ENCODE results near the gene MOSPD3. TPM values are rescaled to one million over a fixed set of nuclear protein-coding genes. Genes with fewer than 3 reads are reported as not detected.
A peak's percentile ranks its signal among the peaks of the same experiment; 100 is the strongest.

Gene MOSPD3
- total and polyA plus RNA-seq, 10 of the 15 experiments (the other 5 are each of a cell fraction or from before 2014, with no cell fraction given), result 0.61 to 13.6 (median 4.1) TPM

DNA sequence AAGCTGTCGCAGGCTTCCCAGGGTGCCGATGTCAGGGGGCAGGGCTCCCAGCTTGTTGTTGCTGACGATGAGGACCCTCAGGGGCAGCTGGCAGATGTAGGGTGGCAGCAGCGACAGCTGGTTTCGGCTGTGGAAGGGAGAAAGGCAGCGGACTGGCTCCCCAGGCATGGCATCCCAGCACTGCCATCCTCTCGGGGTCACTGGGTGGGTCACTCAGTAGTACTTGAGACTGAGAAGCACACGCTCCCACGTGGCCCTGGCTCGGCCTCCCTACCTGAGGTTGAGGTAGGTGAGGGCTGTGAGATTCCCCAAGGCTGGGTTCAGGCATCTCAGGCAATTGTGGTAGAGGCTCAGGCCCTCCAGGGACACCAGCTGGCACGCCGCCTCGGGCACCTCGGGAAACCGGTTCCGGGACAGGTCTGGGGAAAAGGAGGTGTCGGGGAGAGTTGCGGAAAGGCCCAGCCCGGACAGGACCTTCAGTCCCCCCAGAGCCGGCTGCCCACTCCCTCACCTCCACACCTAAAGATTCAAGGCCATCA, 30.2 kb upstream of the MOSPD3 start:
- CTCF ChIA-PET, result interaction anchor here (11.6 kb wide), 1 partner anchor 18 kb away, joined by 190 read pairs; no protein-coding TSS in a partner anchor
- Histone ChIP-seq H3K27ac (ENCODE audit: control insufficient read depth, insufficient read depth) (no peak overlapping the region), H3K36me3 (ENCODE audit: control insufficient read depth in 2 of 2, insufficient read depth in 2 of 2, low read length in 1 of 2) (peaks cover 11 to 13% of the 10 kb centered on the region in 2 experiments), H3K4me1 (ENCODE audit: control insufficient read depth, insufficient read depth, low read length) (peaks cover 24% of the 10 kb centered on the region), H3K79me2 (ENCODE audit: control insufficient read depth, insufficient read depth, low read length) (peaks cover 32% of the 10 kb centered on the region), H3K27me3 (replicated peaks in 1 of 2; ENCODE audit: control insufficient read depth in 2 of 2, insufficient read depth in 2 of 2, low read length in 1 of 2) (no peaks in the 10 kb centered on the region), H3K4me2 (ENCODE audit: control insufficient read depth, insufficient read depth) (no peak overlapping the region), H4K20me1 (ENCODE audit: control insufficient read depth, insufficient read depth) (no peaks in the 10 kb centered on the region), H3K9me3 (replicated peaks; ENCODE audit: control insufficient read depth, insufficient read depth, low read length) (no peaks in the 10 kb centered on the region), H2AFZ (ENCODE audit: control insufficient read depth, low read depth, low read length) (no peak overlapping the region), H3K4me3 (no peak overlapping the region), H3K9ac (ENCODE audit: control insufficient read depth, insufficient read depth, low read length) (no peak overlapping the region)
- ATAC-seq (no peak), FAIRE-seq (no peak), DNase-seq (ENCODE audit: low read depth, low spot score) (no peak)
- in situ Hi-C loops (cut with MboI) (no loop called here), intact Hi-C loops (cut with micrococcal nuclease; ENCODE audit: unreplicated experiment) (no loop called here)
- POLR2A ChIA-PET, result no interaction called here
- 98% methylated on average over 20 of the region's 20 CpGs for WGBS (ENCODE audit: insufficient coverage, insufficient replicate concordance, low lambda C conversion rate, missing lambda C conversion rate)
- TF ChIP-seq KAT2A (conservative IDR thresholded peaks at IDR 0.05; ENCODE audit: control insufficient read depth, low read depth, low read length), result no peak
- SMC1A ChIA-PET (ENCODE audit: uncharacterized antibody, unreplicated experiment), result no interaction called here
- RAD21 ChIA-PET (ENCODE audit: unreplicated experiment), result interaction anchor here (0.6 kb wide), 1 partner anchor 103 kb away, joined by 5 read pairs; no protein-coding TSS in a partner anchor
- no TSS peak for BruUV-seq (replicated peaks)

DNA sequence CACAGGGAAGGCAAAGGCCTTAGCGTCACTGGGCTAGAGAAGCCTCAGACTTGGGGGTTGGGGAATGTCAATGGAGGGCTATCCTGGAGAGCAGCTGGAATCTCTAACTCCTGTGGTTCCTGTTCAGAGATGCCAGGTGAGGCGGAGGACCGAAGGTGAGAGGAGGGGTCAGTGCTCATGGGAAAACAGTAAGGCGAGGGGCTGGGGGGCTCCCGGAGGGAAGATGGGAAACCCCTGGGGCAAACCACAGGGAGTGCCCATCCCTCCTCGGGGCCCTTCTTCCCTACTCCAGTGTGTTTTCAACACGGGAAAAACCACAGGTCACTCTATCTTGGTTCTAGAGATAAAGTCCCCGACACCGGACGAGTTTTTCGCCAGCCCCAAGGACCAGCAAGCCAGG, 29.7 kb upstream of the MOSPD3 start:
- Histone ChIP-seq H3K9ac (ENCODE audit: control insufficient read depth, insufficient read depth, low read length) (peak overlapping the region; percentile 85; the same call in 1 of the 2 replicates), H3K4me2 (ENCODE audit: control insufficient read depth, insufficient read depth) (peak overlapping the region; percentile 98)
- no TSS peak for BruUV-seq (replicated peaks)
- TF ChIP-seq, protein P1, sequence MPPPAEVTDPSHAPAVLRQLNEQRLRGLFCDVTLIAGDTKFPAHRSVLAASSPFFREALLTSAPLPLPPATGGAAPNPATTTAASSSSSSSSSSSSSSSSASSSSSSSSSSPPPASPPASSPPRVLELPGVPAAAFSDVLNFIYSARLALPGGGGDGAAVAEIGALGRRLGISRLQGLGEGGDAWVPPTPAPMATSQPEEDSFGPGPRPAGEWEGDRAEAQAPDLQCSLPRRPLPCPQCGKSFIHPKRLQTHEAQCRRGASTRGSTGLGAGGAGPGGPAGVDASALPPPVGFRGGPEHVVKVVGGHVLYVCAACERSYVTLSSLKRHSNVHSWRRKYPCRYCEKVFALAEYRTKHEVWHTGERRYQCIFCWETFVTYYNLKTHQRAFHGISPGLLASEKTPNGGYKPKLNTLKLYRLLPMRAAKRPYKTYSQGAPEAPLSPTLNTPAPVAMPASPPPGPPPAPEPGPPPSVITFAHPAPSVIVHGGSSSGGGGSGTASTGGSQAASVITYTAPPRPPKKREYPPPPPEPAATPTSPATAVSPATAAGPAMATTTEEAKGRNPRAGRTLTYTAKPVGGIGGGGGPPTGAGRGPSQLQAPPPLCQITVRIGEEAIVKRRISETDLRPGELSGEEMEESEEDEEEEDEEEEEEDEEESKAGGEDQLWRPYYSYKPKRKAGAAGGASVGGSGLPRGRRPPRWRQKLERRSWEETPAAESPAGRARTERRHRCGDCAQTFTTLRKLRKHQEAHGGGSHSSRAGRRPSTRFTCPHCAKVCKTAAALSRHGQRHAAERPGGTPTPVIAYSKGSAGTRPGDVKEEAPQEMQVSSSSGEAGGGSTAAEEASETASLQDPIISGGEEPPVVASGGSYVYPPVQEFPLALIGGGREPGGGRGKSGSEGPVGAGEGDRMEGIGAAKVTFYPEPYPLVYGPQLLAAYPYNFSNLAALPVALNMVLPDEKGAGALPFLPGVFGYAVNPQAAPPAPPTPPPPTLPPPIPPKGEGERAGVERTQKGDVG (CRISPR knock-in tag; IDR thresholded peaks at IDR 0.05), result no peak
- TF ChIP-seq NR2C2 (IDR thresholded peaks at IDR 0.05; ENCODE audit: borderline replicate concordance, control insufficient read depth, insufficient read length, low read depth) (no peak), MEF2B (IDR thresholded peaks at IDR 0.05; ENCODE audit: partially characterized antibody, poor library complexity, severe bottlenecking) (no peak), RFX5 (IDR thresholded peaks at IDR 0.05; ENCODE audit: low read depth, low read length) (no peak)
- TF ChIP-seq, protein P2, sequence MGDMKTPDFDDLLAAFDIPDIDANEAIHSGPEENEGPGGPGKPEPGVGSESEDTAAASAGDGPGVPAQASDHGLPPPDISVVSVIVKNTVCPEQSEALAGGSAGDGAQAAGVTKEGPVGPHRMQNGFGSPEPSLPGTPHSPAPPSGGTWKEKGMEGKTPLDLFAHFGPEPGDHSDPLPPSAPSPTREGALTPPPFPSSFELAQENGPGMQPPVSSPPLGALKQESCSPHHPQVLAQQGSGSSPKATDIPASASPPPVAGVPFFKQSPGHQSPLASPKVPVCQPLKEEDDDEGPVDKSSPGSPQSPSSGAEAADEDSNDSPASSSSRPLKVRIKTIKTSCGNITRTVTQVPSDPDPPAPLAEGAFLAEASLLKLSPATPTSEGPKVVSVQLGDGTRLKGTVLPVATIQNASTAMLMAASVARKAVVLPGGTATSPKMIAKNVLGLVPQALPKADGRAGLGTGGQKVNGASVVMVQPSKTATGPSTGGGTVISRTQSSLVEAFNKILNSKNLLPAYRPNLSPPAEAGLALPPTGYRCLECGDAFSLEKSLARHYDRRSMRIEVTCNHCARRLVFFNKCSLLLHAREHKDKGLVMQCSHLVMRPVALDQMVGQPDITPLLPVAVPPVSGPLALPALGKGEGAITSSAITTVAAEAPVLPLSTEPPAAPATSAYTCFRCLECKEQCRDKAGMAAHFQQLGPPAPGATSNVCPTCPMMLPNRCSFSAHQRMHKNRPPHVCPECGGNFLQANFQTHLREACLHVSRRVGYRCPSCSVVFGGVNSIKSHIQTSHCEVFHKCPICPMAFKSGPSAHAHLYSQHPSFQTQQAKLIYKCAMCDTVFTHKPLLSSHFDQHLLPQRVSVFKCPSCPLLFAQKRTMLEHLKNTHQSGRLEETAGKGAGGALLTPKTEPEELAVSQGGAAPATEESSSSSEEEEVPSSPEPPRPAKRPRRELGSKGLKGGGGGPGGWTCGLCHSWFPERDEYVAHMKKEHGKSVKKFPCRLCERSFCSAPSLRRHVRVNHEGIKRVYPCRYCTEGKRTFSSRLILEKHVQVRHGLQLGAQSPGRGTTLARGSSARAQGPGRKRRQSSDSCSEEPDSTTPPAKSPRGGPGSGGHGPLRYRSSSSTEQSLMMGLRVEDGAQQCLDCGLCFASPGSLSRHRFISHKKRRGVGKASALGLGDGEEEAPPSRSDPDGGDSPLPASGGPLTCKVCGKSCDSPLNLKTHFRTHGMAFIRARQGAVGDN (IDR thresholded peaks at IDR 0.05), result no peak

More for the DNA sequence above, 29.7 kb upstream of the MOSPD3 start:
- FAIRE-seq (no peak), DNase-seq (ENCODE audit: low read depth, low spot score) (no peak), ATAC-seq (no peak)
- Histone ChIP-seq H3K27ac (ENCODE audit: control insufficient read depth, insufficient read depth) (peak overlapping the region; percentile 90; the same call in 1 of the 2 replicates), H3K27me3 (replicated peaks in 1 of 2; ENCODE audit: control insufficient read depth in 2 of 2, insufficient read depth in 2 of 2, low read length in 1 of 2) (no peaks in the 10 kb centered on the region), H4K20me1 (ENCODE audit: control insufficient read depth, insufficient read depth) (no peaks in the 10 kb centered on the region), H3K79me2 (ENCODE audit: control insufficient read depth, insufficient read depth, low read length) (peaks cover 32% of the 10 kb centered on the region), H3K9me3 (replicated peaks; ENCODE audit: control insufficient read depth, insufficient read depth, low read length) (no peaks in the 10 kb centered on the region), H3K4me3 (peak overlapping the region; percentile 83; the same call in 1 of the 2 replicates), H3K36me3 (ENCODE audit: control insufficient read depth in 2 of 2, insufficient read depth in 2 of 2, low read length in 1 of 2) (peaks cover 10 to 11% of the 10 kb centered on the region in 2 experiments), H3K4me1 (ENCODE audit: control insufficient read depth, insufficient read depth, low read length) (peaks cover 24% of the 10 kb centered on the region), H2AFZ (ENCODE audit: control insufficient read depth, low read depth, low read length) (no peak overlapping the region)
- WGBS (ENCODE audit: insufficient coverage, insufficient replicate concordance, low lambda C conversion rate, missing lambda C conversion rate), result 90% methylated on average over 10 of the region's 11 CpGs
- intact Hi-C loops (cut with micrococcal nuclease; ENCODE audit: unreplicated experiment), result no loop called here
- SMC1A ChIA-PET (ENCODE audit: uncharacterized antibody, unreplicated experiment), result interaction anchor here (1.0 to 4.6 kb wide), 3 partner anchors 17 to 108 kb away, joined by 3 to 19 read pairs (median 4); no protein-coding TSS in a partner anchor
- RAD21 ChIA-PET (ENCODE audit: unreplicated experiment), result interaction anchor here (1.1 to 4.2 kb wide), 3 partner anchors 18 to 113 kb away, joined by 3 to 21 read pairs (median 15); no protein-coding TSS in a partner anchor
- in situ Hi-C loops (cut with MboI), result no loop called here
- POLR2A ChIA-PET, result interaction anchor here (2.0 to 4.3 kb wide), 2 partner anchors 19 to 35 kb away, joined by 5 to 47 read pairs; no protein-coding TSS in a partner anchor
- CTCF ChIA-PET, result interaction anchor here (2.9 to 11.6 kb wide), 3 partner anchors 19 to 123 kb away, joined by 14 to 190 read pairs (median 41); partner anchors contain the start of genes GIGYF1 and POP7
